ENCODE data around the gene EDC3. TPM values are rescaled to one million over a fixed set of nuclear protein-coding genes. Genes with fewer than 3 reads are reported as not detected.

The EDC3 gene
- total RNA-seq, 2 donors from 2014 or later = 21.6 to 32.5 TPM

- DNase-seq = no peak
- no peak for ATAC-seq
- intact Hi-C loops (cut with DNase I, micrococcal nuclease) = no loop called here
Observed at GRCh38 chr15:74657846-74658245, 38.0 kb downstream of the EDC3 start.

- DNase-seq (no peak), ATAC-seq (no peak)
- intact Hi-C loops (cut with DNase I, micrococcal nuclease) = no loop called here
Observed at GRCh38 chr15:74656935-74657535, 38.8 kb downstream of the EDC3 start.

DNA sequence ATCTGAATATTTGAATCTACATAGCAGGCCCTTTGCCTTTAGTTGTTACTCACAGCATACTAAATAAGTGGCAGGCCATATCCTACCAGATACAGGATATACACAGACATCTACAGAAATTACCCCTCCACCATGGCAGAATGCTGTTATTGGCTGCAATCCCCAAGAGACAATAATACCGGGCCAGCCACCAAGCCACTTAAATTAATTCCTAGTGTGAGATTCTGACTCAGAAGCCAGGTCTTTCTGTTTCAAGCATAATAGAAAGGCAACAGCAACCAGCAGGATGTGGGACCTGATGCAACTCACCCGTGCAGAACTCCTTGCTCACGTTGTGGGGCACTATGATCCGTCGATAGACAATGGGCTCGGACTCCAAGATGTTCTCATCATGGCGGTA, 40.4 kb downstream of the EDC3 start:
- intact Hi-C loops (cut with DNase I, micrococcal nuclease) = no loop called here
- DNase-seq (no peak), ATAC-seq (no peak)

DNA sequence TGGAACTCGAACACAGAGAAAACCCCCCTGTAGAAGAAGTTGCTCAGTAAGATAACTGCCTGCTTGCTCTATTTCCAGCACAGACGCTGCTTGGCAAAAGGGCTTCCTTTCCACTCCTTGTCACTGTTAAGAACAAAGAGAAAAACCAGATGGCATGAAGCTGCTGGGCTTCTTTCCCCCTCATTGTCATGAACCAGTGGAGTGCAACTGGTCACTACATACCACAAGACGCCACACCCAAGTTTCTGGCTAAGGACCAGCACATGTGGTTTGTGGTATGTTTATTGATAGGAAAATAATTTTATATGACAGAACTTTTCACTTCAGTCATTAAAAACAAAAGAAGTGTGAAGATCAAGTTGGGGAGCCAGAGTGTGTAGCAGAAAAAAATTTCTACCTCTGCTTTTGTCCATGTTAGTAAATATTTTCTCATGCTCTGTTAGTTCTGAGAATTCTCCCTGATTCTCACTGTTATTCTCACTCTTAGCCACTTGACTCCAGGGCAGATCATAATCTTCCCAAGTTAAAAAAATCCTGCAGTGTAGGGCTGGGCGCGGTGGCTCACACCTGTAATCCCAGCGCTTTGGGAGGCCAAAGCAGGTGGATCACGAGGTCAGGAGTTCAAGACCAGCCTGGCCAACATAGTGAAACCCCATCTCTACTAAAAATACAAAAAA, 42.3 kb downstream of the EDC3 start:
- intact Hi-C loops (cut with DNase I, micrococcal nuclease) = no loop called here
- ATAC-seq (peak; percentile 66), DNase-seq (peak; percentile 54 to 71)

DNA sequence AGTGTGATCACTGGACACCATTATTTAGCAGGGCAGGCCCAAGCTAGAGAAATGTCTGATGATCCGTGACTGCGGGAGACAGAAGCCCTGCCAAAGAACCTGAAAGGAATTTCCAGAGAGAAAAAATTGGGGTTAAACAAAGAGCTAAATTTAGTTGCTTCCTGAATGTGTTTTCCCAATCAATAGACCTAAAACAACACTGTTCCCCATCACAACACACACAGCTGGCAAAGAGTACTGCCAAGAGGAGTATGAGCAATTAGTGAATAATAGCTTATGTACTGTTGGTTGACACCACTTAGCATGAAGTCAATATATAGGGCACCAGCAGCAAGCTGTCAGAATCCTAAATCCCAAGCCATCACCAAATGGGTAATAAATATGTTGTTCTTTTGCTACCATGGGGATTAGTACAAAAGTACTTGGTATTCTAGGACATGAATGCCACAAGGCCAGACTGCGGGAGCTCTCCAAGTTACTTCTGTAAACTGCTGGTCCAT, 44.5 kb downstream of the EDC3 start:
- DNase-seq (no peak), ATAC-seq (no peak)
- intact Hi-C loops (cut with DNase I, micrococcal nuclease) = no loop called here

DNA sequence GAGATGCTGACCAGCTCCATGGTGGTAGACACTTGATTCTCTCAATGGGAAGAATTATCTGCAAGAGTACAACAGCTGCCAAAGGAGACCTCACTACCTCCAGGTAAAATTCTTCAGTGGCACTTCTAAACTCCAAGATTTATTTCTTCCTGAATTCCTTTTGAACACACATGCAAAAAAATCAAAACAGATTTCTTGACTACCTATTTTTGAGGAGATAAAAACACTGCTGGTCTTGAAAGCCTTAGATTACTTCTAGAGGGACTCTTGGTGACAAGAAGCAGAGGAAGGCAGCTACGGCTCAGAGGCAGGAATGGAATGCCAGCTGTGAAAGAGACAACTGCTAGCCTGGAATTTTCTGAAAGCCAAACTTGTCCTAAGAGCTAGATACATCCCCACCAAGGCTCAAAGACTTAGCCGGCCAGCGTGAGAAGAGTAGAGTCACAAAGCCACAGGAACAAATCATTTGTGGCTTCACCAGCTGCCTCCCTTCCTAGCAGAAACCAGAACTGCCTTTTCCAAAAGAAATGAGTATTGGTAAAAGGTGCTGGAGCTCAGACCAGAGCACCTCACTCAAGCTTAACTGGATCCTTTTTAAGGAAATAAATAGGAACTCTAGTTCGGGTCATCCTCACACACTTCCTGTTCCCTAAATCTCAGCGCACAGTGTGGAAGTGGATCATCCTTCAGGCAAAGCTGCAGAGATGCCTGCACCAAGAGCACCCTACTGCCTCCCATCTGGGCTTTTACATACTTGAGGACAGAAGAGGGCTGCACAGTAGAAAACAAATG, 47.6 kb downstream of the EDC3 start:
- ATAC-seq (no peak), DNase-seq (no peak)
- intact Hi-C loops (cut with DNase I, micrococcal nuclease) = no loop called here

GRCh38 chr15:74646480-74646879, 49.3 kb downstream of the EDC3 start:
- intact Hi-C loops (cut with DNase I, micrococcal nuclease) = no loop called here
- ATAC-seq = no peak
- DNase-seq = no peak

DNA sequence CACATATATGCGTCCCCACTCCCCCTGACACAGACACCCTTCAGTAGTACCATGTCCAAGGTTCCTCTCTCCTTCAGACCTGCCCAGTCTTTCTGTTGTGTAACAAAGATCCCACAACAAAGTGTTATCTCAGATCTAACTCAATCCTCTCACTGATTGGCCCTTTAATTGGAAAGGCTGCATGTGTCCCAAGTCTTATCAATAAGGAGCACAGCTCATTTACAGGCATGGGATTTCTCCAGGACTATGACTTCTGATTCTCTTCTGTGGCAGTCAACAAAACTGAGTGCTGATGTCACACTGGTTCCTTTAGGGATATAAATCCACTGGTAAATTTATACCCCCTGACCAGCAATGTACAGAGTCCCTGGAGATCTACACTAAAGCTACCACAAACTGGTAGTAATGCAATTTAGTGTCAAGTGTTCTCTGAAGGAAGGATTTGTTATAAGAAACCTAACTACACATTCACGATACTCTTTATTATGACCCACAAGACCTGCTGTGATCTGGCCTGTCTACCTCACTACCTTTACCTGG, 52.1 kb downstream of the EDC3 start:
- peak; percentile 40 for ATAC-seq
- DNase-seq = no peak
- intact Hi-C loops (cut with DNase I, micrococcal nuclease) = no loop called here

DNA sequence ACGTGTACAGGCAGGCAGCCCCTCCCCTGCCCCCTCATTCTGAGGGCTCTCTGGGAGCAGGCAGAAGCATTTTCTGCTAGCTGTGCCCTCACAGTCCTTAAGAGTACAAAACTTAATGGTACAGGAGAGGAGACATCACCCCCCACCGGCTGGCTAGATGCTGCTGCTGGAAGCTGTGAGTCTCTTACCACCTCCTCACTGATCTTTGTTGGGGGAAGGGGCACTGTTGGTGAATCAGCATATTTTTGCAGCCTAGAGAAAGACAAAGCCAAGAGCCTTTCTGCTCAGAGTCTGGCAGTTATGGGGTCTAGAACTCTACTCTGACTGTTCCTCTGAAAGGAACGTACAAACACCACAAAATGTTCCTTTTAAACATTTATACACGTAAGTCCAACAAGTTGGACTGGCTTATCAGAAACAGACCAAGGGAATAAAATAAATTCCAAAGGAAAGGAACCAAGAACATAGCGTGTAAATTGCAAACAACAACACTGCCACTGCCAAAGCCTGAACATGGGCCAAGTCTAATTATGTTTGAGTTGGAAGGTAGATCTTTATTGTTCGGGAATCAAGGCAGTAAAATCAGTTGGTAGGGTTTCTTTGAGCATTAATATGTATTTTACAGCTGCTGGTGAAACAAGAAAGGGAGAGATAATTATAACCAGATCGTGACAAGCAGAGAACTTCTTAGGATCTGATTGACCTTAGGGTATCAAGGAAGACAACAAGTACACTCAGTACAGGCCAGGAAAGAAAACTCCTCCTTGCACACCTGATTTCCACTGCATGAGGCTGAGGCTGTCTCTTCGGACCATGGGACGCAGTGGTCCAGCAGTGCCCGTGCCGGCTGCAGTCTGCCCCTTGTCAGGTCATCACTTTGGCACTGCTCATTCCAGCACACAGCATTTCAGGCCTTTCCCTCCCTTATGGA, 52.8 kb downstream of the EDC3 start:
- intact Hi-C loops (cut with DNase I, micrococcal nuclease) = no loop called here
- ATAC-seq (peak; percentile 82), DNase-seq (no peak)

DNA sequence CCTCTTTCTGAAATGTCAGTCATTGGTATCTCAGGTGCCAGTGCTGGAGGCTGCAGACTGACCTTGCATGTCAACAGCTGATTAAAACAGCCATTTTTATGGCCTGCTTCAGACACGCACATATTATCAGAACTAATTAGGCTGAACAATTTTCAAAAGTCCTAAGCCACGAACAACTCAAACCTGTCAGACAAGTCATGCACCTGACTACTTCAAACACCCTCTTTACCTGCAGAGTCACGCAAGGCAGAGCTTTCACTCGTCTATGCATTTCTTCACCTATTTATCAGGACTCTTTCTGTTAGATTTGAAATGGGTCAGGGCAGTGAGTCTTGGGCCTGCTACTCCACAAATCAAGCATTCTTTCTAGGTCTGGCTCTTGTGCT, 53.5 kb downstream of the EDC3 start:
- DNase-seq (no peak), ATAC-seq (peak; percentile 46)
- intact Hi-C loops (cut with DNase I, micrococcal nuclease) = no loop called here

DNA sequence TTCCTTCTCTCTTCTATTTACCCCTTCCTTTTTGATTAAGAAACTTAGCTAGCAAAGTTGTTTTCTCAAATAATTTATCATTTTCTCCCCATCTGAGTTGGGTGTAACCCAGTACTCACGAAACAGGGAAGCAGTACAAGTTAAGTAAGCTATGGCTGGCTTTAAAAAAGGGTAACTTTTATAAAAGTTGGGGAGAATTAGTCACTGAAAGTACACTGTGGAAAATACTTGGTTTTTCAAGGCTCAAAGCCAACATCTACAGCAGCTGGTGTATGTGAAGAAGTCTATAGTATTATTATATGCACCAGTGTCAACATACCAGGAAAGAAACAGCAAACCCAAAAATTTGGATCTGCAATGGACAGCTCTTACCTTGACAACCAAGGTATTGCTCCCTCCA, 54.7 kb downstream of the EDC3 start:
- DNase-seq (no peak), ATAC-seq (no peak)
- intact Hi-C loops (cut with DNase I, micrococcal nuclease) = no loop called here

- ATAC-seq = no peak
- intact Hi-C loops (cut with DNase I, micrococcal nuclease) = loop anchor here (5.0 to 10.0 kb wide), 2 partner anchors 130 to 298 kb away; partner anchors contain the start of gene COX5A (in 1 of the 2)
- DNase-seq = no peak
Observed at GRCh38 chr15:74636984-74637383, 58.8 kb downstream of the EDC3 start.

DNA sequence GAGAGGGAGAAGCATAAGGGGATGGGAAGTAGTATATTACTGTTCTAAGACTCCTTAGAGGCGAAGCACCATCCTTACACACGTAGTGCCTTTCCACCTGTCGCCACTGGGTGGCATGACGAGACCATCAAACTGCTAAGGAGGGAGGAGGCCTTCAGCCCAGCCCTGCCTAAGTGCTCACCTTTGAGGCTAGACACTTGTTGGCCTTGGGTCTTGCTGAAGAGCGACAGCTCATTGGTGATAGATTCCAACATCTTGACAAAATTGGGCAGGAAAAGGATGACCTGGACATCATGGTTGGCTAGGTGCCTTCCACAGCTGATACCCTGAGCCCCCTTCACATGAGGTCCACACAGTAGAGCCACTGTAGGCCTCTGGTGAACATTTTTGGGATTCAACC, 60.6 kb downstream of the EDC3 start:
- intact Hi-C loops (cut with DNase I, micrococcal nuclease) = loop anchor here (2.0 to 10.0 kb wide), 3 partner anchors 132 to 300 kb away; partner anchors contain the start of gene COX5A (in 1 of the 2)
- peak; percentile 80 for ATAC-seq
- peak in 1 of 2 donors; percentile 77 for DNase-seq

- ATAC-seq (no peak), DNase-seq (no peak)
- intact Hi-C loops (cut with DNase I, micrococcal nuclease) = loop anchor here in 1 of 2 donors (2.0 to 10.0 kb wide), 2 partner anchors 135 to 301 kb away; partner anchors contain the start of gene COX5A
Observed at GRCh38 chr15:74633781-74634180, 62.0 kb downstream of the EDC3 start.

DNA sequence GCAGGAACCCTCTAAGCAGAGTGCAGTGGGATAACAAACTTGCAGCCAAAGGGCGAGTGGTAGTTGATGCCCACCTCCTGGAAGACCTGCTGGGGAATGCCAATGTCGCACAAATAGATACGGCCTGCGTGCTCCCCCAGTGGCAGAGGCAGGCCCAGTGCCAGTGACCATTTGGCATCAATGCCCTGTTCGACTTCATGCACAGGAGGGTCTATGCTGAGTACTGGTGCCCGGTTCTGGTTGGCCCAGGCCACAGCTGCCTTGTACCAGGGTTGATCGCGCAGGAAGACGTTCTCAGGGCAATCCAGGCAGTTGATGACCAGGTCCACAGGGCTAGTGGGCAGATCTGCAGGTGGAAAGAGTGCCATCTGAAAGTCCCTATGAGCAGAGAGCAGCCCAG, 63.2 kb downstream of the EDC3 start:
- ATAC-seq (no peak), DNase-seq (no peak)
- intact Hi-C loops (cut with DNase I, micrococcal nuclease) = loop anchor here in 1 of 2 donors (10.0 kb wide), 1 partner anchor 302 kb away; the partner anchor contains the start of gene COX5A

DNA sequence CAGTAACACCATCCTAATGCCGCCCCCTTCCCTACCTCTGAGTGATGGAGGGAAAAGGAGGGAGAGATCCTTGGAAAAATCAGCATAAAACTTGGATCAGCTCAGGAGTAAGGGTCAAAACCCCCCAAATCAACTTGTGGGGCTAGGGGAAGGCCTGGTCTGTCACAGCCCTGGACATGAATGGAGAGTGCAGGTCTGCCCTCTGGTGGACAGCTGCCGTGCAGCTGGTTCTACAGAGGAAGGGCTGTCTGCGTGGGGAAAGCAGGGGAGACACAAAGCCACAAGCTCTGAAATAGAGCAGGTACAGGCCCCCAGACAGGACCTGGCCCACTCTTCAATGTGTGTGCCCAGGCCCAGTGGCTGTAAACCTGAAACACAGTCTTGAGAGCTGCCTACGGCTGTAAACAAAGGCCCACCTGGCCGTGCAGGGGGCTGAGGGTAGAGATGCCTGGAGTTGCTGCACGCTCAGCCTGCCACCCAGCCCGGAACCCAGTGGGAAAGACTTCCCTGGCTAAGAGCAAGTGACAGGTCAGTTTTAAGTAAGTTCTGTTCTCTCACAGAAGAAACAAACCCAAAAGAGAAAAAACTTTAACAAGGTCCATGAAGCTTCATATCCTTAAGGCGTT, 63.8 kb downstream of the EDC3 start:
- peak; percentile 54 for ATAC-seq
- intact Hi-C loops (cut with DNase I, micrococcal nuclease) = loop anchor here in 1 of 2 donors (10.0 kb wide), 1 partner anchor 303 kb away; the partner anchor contains the start of gene COX5A

DNA sequence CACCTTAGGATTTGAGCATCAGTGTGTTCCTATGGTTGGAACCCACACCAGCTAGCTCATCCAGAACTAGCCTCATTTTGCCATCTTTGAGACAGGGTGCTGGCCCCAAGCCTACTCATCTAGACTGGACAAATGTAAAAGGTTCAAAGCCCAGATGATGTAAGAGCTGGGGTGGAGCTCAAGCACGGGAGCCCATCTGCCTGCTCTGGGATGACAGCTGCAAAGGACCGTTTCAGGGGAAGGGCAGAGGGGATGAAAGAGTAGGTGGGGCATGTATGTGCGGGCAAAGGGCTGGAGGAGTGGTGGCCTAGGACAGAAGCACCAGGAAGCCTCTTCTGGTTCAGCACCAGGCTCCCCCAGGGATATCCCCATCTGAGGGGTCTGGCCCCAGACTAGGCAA, 64.4 kb downstream of the EDC3 start:
- DNase-seq (no peak), ATAC-seq (peak; percentile 10)
- intact Hi-C loops (cut with DNase I, micrococcal nuclease) = loop anchor here in 1 of 2 donors (10.0 kb wide), 1 partner anchor 303 kb away; the partner anchor contains the start of gene COX5A

More for the DNA sequence above, 63.8 kb downstream of the EDC3 start:
- DNase-seq = peak in 1 of 2 donors; percentile 76

DNA sequence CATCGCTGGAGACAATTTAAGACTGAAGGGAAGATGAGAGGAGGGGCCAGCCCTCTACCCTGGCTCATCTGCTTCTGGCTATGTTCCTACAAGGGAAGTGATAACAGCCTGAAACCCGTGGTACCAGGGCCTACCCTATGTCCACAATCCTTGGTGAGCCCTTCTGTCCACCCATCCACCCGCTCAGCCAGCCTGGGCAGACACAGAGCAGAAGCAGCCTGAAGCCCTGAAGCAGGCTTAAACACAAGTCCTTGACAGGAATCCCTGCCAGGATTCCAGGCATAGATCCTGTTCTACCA, 64.8 kb downstream of the EDC3 start:
- no peak for DNase-seq
- no peak for ATAC-seq
- intact Hi-C loops (cut with DNase I, micrococcal nuclease) = loop anchor here in 1 of 2 donors (10.0 kb wide), 1 partner anchor 304 kb away; the partner anchor contains the start of gene COX5A

All from left colon (tissue), 2 donors.